ENCODE measurements around the gene ARHGAP29.

The ARHGAP29 gene

DNA sequence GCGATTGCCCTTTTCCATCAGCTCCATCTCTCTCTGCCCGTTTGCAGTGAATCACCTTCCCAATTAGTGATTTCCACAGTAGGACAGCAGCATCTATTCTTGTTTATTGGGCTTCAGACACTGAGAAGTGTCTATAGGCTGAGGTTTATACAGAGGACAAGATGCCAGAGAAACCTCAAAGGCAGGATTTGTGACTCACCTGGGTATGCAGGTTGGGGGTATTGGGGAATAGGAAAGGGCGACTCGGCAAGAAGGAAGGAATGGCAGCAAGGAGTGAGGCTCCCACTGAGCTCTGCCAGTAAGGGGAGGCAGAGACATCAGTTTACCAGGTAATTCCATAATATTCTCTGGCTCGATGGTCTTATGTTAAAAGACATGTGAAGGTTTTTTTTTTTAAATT is 91.1 kb downstream of the ARHGAP29 start:
- no peak overlapping the region for H3K4me3 ChIP-seq (ENCODE audit: low read depth, low read length)

DNA sequence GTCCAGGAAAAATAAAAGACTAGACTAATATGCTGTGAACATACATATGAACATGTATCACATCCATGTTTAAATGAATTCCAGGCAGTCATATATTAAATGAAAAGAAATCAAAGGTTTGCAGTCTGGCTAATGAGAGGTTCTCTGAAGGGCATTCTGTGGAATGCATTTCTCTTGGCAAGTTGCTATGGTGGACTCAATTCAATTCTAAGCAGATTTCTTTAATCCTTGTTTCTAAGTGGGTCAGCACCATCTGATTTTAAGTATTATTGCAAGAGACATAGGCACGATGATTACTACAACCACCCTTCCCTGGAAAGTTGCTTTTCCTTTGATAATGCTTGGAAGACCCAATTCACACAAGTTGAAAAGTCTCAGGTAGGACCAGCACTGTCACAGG is 92.5 kb downstream of the ARHGAP29 start:
- Histone ChIP-seq H3K4me3 (ENCODE audit: low read depth, low read length) (no peak overlapping the region), H3K9me3 (no peaks in the 10 kb centered on the region), H3K27me3 (no peaks in the 10 kb centered on the region), H3K36me3 (no peaks in the 10 kb centered on the region), H3K4me1 (no peaks in the 10 kb centered on the region)
- TF ChIP-seq, protein P1, sequence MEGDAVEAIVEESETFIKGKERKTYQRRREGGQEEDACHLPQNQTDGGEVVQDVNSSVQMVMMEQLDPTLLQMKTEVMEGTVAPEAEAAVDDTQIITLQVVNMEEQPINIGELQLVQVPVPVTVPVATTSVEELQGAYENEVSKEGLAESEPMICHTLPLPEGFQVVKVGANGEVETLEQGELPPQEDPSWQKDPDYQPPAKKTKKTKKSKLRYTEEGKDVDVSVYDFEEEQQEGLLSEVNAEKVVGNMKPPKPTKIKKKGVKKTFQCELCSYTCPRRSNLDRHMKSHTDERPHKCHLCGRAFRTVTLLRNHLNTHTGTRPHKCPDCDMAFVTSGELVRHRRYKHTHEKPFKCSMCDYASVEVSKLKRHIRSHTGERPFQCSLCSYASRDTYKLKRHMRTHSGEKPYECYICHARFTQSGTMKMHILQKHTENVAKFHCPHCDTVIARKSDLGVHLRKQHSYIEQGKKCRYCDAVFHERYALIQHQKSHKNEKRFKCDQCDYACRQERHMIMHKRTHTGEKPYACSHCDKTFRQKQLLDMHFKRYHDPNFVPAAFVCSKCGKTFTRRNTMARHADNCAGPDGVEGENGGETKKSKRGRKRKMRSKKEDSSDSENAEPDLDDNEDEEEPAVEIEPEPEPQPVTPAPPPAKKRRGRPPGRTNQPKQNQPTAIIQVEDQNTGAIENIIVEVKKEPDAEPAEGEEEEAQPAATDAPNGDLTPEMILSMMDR (IDR thresholded peaks at IDR 0.05; ENCODE audit: low read depth, low read length) = no peak
- no peak for DNase-seq

More for the DNA sequence above, 91.1 kb downstream of the ARHGAP29 start:
- TF ChIP-seq, protein P1 (IDR thresholded peaks at IDR 0.05; ENCODE audit: low read depth, low read length) = no peak
- no peaks in the 10 kb centered on the region for H3K27me3 ChIP-seq
- no peaks in the 10 kb centered on the region for H3K4me1 ChIP-seq
- H3K36me3 ChIP-seq = no peaks in the 10 kb centered on the region
- no peak for DNase-seq
- no peaks in the 10 kb centered on the region for H3K9me3 ChIP-seq

DNA sequence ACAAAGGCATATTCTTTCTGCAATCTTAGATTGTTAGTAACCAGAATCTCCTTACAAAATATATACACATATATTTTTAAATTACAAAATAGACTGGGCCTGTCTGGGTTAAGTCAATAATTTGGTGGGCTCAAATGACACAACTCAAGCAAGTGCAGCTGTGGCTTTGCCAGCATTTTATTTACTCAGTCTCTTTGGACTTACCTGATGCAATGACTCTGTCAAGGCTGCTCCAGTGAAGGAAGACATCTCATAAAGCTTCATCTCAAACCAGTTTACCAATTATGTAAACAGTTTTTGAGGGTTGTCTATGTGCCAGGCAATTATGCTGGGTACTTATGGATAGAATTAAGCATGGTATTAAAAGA is 93.6 kb downstream of the ARHGAP29 start:
- Histone ChIP-seq H3K4me1 (no peaks in the 10 kb centered on the region), H3K27me3 (no peaks in the 10 kb centered on the region), H3K9me3 (no peaks in the 10 kb centered on the region), H3K4me3 (ENCODE audit: low read depth, low read length) (no peak overlapping the region), H3K36me3 (no peaks in the 10 kb centered on the region)
- TF ChIP-seq, protein P1 (IDR thresholded peaks at IDR 0.05; ENCODE audit: low read depth, low read length) = no peak
- no peak for DNase-seq

DNA sequence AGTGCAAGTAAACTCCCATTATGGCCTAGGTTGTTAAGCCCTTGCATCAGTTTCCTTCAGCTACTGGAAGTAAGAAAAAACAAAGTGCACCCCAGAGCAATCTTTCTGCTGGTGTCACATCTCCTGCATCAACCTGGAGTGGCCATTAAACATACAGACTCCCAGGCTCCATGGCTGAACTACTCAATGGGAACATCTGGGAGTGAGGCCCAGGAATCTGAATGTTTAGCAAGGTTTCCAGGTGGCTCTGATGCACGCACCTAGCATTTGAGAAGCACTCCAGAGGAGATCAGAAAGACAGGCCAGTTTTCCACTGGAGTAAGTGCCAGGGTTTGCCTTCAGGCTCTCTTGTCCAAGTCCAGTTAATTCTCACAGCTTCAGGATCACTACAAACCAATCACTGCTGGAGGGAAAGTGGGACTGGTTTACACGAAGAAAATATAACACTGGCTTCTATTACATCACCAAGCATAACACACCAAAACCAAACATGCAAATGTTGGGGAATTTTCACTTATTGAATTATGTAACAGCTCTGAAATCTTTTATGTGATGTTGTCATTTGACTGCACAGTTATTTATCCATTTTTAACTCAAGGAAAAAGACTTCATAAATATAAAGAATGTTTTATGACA is 94.1 kb downstream of the ARHGAP29 start:
- TF ChIP-seq, protein P1 (IDR thresholded peaks at IDR 0.05; ENCODE audit: low read depth, low read length) = no peak
- no peak for DNase-seq

DNA sequence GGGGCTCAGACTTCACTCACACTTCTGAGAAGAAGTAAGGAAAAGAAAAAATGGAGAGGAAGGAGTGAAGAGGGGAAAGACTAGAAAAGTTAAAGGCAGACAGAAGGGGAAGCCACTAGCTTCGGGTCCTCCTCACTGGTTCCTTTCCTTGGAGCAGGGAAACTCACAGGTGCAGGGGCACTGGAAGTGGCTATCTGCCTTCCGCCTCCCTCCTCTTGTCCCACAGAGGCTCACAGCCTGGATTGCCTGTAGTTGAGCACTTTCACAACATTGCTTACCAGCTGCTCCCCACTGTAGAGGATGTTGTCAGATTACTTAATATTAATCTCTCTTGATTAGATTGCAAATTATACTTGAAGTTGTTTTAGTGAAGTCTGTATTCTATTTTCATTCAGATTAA is 94.8 kb downstream of the ARHGAP29 start:
- DNase-seq = no peak
- no peak overlapping the region for H3K4me3 ChIP-seq (ENCODE audit: low read depth, low read length)
- no peaks in the 10 kb centered on the region for H3K27me3 ChIP-seq
- TF ChIP-seq, protein P1 (IDR thresholded peaks at IDR 0.05; ENCODE audit: low read depth, low read length) = no peak
- no peaks in the 10 kb centered on the region for H3K4me1 ChIP-seq
- no peaks in the 10 kb centered on the region for H3K9me3 ChIP-seq
- H3K36me3 ChIP-seq = no peaks in the 10 kb centered on the region

More for the DNA sequence above, 94.1 kb downstream of the ARHGAP29 start:
- Histone ChIP-seq H3K4me1 (no peaks in the 10 kb centered on the region), H3K4me3 (ENCODE audit: low read depth, low read length) (no peak overlapping the region), H3K27me3 (no peaks in the 10 kb centered on the region), H3K36me3 (no peaks in the 10 kb centered on the region), H3K9me3 (no peaks in the 10 kb centered on the region)

DNA sequence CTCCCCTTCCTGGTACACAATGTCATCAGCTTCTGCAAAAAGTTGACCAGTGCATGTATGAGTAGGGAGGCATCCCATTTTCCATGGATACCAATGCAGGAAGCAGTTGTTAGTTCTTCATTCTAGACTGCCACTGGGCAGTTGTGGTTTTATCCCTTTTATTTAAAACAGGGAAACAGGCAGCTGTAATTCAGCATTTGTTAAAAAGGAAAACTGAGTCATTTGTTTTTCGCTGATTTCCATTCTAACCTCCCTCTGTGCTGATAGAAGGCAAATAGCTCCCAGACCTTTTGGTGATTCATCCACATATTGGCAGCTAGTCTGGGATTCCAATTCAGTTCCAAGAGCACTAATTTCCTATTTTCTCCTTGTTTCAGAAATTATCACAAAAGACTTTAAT is 95.4 kb downstream of the ARHGAP29 start:
- TF ChIP-seq, protein P1 (IDR thresholded peaks at IDR 0.05; ENCODE audit: low read depth, low read length) = no peak
- no peak overlapping the region for H3K4me3 ChIP-seq (ENCODE audit: low read depth, low read length)
- H3K36me3 ChIP-seq = no peaks in the 10 kb centered on the region
- no peaks in the 10 kb centered on the region for H3K27me3 ChIP-seq
- no peaks in the 10 kb centered on the region for H3K4me1 ChIP-seq
- no peaks in the 10 kb centered on the region for H3K9me3 ChIP-seq
- no peak for DNase-seq
